ENCODE measurements around the gene TUT7.
A peak's percentile ranks its signal among the peaks of the same experiment; 100 is the strongest.
"Not testable (repeated sequence)": the region's sequence is repeated elsewhere in the genome, so short reads cannot be mapped to it uniquely, and the experiment has no call there.

TUT7 gene, protein sequence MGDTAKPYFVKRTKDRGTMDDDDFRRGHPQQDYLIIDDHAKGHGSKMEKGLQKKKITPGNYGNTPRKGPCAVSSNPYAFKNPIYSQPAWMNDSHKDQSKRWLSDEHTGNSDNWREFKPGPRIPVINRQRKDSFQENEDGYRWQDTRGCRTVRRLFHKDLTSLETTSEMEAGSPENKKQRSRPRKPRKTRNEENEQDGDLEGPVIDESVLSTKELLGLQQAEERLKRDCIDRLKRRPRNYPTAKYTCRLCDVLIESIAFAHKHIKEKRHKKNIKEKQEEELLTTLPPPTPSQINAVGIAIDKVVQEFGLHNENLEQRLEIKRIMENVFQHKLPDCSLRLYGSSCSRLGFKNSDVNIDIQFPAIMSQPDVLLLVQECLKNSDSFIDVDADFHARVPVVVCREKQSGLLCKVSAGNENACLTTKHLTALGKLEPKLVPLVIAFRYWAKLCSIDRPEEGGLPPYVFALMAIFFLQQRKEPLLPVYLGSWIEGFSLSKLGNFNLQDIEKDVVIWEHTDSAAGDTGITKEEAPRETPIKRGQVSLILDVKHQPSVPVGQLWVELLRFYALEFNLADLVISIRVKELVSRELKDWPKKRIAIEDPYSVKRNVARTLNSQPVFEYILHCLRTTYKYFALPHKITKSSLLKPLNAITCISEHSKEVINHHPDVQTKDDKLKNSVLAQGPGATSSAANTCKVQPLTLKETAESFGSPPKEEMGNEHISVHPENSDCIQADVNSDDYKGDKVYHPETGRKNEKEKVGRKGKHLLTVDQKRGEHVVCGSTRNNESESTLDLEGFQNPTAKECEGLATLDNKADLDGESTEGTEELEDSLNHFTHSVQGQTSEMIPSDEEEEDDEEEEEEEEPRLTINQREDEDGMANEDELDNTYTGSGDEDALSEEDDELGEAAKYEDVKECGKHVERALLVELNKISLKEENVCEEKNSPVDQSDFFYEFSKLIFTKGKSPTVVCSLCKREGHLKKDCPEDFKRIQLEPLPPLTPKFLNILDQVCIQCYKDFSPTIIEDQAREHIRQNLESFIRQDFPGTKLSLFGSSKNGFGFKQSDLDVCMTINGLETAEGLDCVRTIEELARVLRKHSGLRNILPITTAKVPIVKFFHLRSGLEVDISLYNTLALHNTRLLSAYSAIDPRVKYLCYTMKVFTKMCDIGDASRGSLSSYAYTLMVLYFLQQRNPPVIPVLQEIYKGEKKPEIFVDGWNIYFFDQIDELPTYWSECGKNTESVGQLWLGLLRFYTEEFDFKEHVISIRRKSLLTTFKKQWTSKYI (N-terminal part only)

DNA sequence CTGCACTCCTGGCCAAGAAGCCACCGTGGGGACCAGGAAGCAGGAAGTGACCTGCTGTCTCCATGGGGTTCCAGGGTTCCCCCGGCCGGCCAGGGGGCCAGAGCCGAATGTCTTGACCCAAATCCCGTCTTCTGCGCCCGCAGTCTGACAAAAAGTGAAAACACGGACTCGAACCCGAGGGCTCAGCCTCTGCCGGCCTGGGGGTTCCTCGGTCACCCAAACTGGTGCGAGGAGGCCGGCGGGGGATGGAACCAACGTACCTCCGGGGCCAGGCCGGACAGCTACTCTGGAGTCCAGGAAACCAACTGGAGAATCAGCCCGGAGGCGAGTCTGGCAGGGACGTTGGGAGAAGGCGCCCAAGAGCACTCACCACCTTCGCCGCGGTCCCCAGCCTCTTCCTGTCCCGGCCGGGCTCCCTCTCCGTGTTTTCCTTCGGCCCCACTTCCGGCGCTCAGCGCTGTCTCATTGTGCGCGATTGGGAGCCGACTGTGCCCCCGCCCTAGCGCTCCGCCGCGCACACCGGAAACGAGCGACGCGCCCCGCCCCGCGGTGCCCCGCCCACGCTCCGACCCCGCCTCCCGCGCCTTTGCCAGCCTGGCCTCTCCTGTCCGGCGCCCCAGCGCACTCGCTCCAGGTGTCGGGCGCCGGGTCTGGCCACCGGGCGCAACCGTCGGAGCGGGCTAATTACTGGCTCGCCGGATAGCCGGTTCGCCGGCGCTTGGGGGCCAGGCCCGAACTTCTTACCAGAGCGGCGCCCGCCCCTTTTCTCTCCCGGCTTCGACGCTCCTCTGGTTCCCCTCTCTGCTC, at the start of gene TUT7:
TUT7 (minus strand) TSS at position 400 of the 807 bp plus-strand sequence. CDS start 1,211 bp downstream, outside the sequence.
- DNase-seq = peak; percentile 96

DNA sequence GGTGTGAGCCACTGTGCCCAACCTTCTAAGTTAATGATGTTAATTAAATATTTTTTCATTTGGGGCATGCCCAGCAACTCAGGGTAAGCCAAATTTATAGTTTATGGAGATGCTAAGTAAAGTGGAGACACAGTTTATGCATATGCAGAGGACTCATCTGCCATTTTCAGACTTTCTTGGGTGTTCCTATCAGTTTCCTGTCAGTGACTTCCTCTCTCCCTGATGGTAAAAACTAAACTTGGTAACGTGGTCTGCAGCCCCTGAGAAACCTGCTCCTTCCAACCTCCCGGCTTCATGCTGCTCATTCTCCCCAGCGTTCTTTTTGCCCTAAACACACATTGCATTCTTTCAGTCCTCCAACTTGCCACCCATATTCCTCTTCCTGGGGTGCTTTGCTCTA, 48.4 kb upstream of the TUT7 start:
- no peak for DNase-seq

DNA sequence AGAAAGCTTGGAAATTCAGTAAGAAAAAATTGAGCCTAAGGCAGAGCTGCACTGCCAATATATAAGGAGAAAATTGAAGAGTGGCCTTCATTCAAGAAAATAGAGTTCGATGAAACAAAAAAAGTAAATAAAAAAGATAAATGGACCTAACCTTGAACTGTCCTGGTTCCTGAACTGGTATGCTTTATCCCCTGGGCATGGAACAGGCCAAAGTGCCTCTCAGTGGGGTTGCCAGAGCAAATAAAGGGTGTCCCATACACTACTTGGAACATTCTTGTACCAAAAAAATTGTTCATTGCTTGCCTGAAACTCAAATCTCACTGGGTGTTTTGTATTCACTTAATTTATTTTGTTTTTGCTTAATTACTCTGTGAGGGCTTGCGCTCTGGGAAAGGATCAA, 42.2 kb upstream of the TUT7 start:
- DNase-seq = no peak

DNA sequence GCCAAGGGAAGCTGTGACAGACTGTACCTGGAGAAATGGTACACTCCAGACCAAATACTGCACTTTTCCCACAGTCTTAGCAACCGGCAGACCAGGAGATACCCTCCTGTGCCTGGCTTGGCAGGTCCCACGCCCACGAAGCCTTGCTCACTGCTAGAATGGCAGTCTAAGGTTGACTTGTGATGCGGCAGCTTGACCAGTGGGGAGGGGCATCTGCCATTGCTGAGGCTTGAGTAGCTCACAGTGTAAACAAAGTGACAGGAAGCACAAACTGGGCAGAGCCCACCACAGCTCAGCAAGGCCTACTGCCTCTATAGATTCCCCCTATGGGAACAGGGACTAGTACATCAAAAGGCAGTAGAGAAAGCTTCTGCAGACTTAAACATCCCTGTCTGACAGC, 36.0 kb upstream of the TUT7 start:
- not testable (repeated sequence) for DNase-seq

DNA sequence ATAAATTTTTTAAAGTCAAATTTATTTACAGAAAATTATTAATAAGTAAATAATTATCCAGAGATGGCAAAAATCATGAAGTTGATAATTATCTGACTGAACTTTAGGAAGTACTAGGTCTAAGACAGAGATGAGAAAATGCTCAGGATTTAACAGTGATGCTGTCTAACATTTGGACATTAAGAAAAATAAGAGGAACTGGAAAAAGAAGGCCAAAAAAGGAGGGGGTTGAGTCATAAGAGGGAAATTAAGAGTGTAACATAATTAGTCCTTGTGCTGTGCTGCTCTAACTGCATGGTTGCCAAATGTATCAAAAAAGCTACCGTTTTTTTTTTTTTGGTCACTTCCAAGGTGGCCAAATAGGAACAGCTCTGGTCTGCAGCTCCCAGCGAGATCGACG, 35.4 kb upstream of the TUT7 start:
- DNase-seq = no peak

DNA sequence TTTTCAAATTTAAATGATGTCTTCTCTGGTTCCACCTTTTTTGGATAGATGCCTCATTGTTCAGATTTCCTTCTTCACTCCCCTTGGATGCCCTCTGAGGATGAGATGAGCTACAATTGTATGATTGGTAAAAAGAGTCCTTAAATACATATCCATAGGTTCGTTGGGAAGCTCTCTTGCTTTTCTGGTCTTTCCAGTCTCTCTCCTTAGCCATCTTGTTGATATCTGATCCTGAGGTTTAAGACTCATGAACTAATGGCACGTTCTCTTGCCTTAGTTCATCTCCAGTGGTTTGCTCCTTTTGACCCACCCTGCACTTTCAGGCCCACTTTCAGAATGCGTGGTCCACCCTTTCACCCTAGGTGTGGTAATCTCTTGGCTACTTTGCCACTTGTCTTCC, 33.2 kb upstream of the TUT7 start:
- DNase-seq = no peak

DNA sequence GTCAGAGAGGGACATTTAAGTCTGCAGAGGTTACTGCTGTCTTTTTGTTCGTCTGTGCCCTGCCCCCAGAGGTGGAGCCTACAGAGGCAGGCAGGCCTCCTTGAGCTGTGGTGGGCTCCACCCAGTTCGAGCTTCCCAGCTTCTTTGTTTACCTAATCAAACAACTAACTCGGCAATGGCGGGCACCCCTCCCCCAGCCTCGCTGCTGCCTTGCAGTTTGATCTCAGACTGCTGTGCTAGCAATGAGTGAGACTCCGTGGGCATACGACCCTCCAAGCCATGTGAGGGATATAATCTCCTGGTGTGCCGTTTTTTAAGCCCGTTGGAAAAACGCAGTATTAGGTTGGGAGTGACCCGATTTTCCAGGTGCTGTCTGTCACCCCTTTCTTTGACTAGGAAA, 28.8 kb upstream of the TUT7 start:
- DNase-seq = not testable (repeated sequence)

DNA sequence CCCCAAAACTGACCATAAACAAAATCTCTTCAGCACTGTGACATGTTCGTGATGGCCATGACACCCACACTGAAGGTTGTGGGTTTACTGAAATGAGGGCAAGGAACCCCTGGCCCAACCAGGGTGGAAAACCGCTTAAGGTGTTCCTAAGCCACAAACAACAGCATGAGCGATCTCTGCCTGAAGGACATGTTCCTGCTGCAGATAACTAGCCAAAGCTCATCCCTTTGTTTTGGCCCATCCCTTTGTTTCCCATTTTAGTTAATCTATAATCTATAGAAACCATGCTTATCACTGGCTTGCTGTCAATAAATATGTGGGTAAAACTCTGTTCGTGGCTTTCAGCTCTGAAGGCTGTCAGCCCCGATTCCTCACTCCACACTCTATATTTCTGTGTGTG, 21.8 kb upstream of the TUT7 start:
- no peak for DNase-seq

DNA sequence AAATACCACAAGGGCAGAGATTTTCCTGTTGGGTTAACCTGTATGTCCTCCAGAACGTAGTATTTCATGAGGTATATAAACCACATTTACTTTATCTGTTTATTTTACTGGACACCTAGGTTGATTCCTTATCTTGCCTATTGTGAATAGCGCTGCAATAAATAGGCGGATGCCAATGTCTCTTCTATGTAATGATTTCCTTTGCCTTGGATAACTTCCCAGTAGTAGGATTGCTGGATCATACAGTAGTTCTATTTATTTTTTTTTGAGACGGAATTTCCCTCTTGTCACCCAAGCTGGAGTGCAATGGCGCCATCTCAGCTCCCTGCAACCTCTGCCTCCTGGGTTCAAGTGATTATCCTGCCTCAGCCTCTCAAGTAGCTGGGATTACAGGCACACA, 15.6 kb upstream of the TUT7 start:
- no peak for DNase-seq

DNA sequence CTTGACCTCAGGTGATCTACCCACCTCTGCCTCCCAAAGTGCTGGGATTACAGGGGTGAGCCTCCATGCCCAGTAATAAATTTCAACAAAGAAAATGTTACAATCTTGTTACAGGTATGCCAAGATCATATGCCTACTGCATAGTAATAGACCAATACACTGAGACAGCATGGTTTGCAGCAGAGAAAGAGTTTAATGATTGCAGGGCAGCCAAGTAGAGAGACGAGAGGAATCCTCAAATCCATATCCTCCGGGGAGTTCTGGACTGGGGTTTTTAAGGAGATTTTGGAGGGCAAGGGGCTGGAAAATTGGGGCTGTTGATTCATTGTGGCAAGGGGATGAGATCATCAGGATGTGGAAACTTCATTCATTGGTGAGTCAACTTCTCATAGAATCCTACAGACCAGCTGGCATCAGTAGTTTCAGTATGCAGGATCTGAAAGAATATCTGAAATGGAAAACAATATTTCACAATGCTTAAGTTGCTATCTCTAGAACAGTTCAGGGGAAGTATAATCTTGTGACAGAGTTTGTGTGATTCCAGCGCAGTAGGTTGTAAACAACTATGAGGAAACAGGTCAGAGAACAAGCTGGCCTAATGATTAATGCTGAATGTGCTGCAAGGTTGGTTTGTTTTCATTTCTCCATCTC, 14.8 kb upstream of the TUT7 start:
- no peak for DNase-seq

DNA sequence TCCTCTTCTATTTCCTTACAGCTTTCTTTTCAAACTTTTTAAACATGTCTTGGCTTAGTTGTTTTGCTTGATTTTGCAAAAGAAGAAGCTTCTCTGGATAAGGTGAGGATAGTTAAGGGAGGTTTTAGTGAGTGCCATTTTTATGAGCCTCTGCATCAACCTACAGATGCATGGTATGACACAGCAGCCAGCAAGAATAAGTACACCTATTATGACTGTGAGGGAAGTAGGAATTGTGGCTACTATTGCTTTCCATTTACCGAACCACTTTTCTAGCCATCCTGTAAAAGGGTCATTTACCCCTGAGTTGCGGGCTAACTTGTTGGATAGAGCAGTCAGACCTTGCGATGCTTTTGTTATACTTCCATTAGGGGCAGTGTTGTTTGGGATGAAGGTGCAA, 7.0 kb upstream of the TUT7 start:
- no peak for DNase-seq

DNA sequence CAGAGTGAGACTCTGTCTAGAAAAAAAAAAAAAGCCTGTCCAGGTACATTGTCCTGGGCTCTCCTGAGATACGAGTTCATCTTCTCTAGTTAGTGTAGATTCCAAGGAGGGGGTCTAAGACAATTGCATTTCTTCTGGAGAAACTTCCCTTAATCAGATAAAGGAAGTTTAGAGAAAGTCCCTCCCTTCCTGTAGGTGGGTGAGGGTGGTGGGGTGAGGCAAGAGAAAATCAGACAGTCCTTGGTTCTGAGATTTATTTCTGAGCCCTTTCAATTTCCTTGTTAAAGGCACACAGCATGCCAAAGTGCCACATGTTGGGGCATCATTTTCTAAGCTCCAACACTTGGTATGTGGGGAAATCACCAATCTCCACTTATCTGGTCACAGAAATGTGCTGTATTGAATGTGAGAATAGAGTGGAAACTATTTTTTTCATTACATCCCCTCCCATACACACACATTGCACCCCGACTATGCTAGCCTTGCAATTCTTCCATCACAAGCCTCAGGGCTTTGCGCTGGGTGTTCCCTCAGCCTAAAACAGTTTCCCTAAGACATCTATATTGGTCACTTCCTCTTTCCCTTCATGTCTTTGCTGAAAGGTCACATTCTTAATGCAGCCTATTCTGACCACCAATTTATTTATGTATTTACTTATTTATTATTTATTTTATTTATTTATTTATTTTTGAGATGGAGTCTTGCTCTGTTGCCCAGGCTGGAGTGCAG, 5.1 kb upstream of the TUT7 start:
- DNase-seq = peak; percentile 13

DNA sequence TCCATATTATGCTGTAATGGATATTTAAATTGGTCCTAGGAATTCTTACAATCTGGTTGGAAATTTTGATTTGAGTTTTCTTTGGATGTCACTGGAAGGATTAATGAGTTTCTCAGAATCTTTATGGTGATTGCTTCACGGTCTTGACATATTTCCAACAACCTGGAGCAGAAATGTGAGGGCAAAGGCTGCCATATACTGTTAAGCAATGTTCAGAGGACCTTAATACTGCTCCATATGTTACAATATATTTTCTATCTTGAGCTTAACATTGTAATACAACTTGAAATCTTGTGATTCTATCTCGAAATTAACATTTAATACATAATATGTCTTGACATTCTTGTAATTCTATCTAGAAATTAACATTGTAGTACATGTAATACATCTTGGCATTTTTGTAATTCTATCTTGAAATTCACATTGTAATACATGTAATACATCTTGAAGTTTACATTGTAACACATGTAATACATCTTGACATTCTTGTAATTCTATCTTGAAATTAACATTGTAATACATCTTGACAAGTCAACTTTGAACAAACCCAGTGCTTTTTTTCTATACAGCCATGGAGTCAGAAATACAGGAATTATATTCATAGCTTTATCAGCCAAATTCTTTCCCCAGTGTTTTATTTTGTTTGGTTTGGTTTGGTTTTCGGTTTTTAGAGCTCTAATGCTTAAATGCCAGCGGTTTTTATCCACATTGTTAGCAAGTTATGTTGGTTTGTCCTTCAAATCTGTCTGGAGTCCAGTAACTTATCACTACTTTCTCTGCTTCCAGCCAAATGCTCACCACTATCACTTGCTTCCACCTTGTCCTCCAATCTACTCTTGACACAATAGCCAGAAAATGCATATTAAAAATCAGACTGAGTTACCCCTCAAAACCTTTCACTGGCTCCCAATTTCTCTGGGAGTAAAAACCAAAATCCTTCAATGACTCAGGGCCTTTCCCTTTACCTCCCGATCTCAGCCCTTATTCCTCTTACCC, 3.0 kb upstream of the TUT7 start:
- DNase-seq = no peak

DNA sequence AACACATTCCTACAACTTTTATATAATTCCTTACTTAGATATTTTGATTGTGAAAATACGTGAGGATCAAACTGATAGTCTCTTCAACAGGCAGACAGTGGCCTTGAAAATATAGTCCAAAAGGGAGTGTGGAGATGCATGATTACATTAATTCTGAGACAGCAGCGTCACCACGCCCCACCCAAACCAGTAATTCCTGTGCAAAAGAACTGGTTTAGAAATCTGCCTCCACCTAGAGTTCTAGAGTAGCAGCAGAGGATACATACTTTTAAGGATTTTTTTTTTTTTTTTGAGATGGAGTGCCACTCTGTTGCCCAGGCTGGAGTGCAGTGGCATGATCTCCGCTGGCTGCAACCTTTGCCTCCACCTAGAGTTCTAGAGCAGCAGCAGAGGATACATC, 1.6 kb upstream of the TUT7 start:
- no peak for DNase-seq

DNA sequence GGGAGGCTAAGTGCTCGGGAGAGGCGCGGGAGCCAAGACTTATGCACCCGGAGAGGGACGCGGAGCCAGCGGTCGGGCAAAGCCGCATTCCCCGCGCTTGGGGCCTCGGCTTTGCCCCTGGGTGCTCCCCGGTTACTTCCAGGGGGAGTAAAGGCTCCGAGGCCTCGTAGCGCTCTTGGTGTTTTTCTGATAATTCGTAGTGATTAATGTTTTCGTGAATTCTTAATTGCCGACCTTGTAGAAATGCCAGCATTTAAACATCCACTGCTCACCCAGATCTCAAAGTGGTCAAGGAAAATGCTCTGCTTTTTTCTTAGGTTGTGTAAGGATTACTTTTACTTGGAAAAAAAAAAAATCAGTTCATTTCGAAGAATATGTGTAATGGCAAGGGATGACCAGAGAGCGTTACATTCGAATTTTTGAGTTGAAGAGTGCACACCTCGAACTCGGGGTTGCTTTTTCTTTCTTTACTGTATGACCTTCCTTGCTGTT, 654 bp upstream of the TUT7 start:
- DNase-seq = no peak

DNA sequence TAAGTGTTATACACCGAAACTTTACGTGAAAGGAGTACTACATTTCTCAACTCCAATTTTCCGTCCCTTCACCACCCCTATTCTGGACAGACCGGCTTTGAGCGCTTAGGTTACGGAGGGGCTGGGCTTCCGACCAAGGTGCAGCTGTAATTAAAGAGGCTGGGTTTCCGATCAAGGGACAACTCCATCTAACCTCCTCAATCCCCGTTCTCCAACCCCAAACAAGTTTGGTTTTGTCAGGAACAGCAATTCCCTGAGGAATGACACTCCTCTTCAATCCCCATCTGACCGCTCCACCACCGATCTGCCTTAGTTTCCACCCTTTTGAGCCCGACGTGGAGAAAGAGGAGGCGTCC, 577 bp downstream of the TUT7 start:
- no peak for DNase-seq

DNA sequence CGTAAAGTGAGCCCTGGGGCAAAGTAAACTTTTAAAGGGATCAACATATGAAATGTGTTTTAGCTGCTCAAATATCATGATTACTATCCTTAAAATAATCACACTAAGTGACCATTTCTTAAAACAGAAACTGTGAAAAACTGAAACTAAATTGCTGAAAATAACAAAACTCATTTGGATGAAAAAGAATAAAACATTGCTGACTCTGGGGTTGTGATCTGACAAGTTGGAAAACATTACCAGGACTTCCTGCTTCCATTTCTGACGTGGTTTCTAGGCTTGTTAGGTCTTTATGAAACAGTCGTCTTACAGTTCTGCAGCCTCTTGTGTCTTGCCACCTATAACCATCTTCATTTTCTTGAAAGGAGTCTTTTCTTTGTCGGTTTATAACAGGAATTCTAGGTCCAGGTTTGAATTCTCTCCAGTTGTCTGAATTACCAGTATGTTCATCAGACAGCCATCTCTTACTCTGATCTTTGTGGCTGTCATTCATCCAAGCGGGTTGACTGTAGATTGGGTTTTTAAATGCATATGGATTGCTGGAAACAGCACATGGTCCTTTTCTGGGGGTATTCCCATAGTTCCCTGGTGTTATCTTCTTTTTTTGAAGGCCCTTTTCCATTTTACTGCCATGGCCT, 1.7 kb downstream of the TUT7 start:
- no peak for DNase-seq

DNA sequence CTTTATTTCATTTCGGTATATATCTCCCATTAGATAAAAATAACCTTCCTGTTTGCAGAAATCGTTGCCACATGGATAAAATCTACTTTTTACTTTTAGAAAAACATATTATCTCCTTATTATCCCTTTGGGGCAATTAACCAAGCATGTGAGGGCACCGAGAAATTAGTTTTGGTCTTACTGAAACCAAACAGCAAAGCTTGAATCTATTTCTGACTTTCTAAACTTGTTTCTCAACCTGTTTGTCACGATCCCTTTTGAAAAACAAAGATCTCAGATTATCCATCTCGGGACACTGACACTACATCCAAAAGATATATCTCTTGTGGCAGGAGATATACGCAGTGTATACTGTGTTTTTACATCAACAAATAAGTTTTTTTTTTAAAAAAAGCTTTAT, 2.3 kb downstream of the TUT7 start:
- no peak for DNase-seq
